Measurements from ENCODE around the gene SLC45A2. TPM values are rescaled to one million over a fixed set of nuclear protein-coding genes. Genes with fewer than 3 reads are reported as not detected.

Gene SLC45A2
- total RNA-seq, 1 experiment from 2014 or later: not detected

GRCh38 chr5:33901156-33901555, 83.3 kb downstream of the SLC45A2 start:
- H3T11ph ChIP-seq (ENCODE audit: low read length): no peak overlapping the region
- H3K4me2 ChIP-seq (ENCODE audit: insufficient read depth, insufficient read length, low read length): no peak overlapping the region
- no peaks in the 10 kb centered on the region for H4K20me1 ChIP-seq (ENCODE audit: control insufficient read depth, insufficient read depth, insufficient read length)
- Mint-ChIP-seq H3K4me1 (0 out of 4 replicates have a peak, but pooled peaks cover 2 to 3% of the 10 kb centered on the region in 2 experiments), H3K9me3 (peaks cover 16 to 19% of the 10 kb centered on the region in 2 experiments), H3K27ac (no peak overlapping the region), H3K36me3 (ENCODE audit: insufficient read depth in 1 of 3, low read depth in 3 of 3) (peaks cover 4 to 21% (median 7%) of the 10 kb centered on the region in 3 experiments), H3K27me3 (ENCODE audit: low read depth) (peaks cover 8% of the 10 kb centered on the region), H3K4me3 (no peak overlapping the region)
- no peak overlapping the region for H4K5ac ChIP-seq (ENCODE audit: insufficient read length, low read depth, low read length)
- no peaks in the 10 kb centered on the region for H3K9me3 ChIP-seq (ENCODE audit: control insufficient read depth, low read depth, low read length)
- H2AK5ac ChIP-seq (ENCODE audit: insufficient read length, low read length): no peak overlapping the region
- H2BK20ac ChIP-seq (ENCODE audit: low read depth, low read length, poor library complexity, severe bottlenecking): no peak overlapping the region
- H3K23ac ChIP-seq (ENCODE audit: insufficient read length, low read depth, low read length): no peak overlapping the region
- H3K4me1 ChIP-seq (ENCODE audit: insufficient read depth, low read length): no peaks in the 10 kb centered on the region
- no peak overlapping the region for H4K91ac ChIP-seq (ENCODE audit: insufficient read length, low read depth, low read length)
- H3K27ac ChIP-seq (ENCODE audit: insufficient read length, low read depth, low read length): no peak overlapping the region
- H3K23me2 ChIP-seq (ENCODE audit: insufficient read length, low read depth, low read length, poor library complexity, severe bottlenecking): no peaks in the 10 kb centered on the region
- no peak overlapping the region for H3K56ac ChIP-seq (ENCODE audit: insufficient read length, low read depth, low read length)
- DNase-seq: no peak
- no peak overlapping the region for H2BK15ac ChIP-seq (ENCODE audit: low read depth, low read length)
- no peaks in the 10 kb centered on the region for H3K79me1 ChIP-seq (ENCODE audit: insufficient read depth, low read depth, low read length, poor library complexity, severe bottlenecking)
- no peak overlapping the region for H3K14ac ChIP-seq (ENCODE audit: insufficient read depth, low read length)
- H3K9ac ChIP-seq (ENCODE audit: extremely low read depth, insufficient read length, low read length): no peak overlapping the region
- no peak overlapping the region for H3K4ac ChIP-seq (ENCODE audit: low read depth, low read length)
- H3K27me3 ChIP-seq (ENCODE audit: insufficient read depth, low read length): no peaks in the 10 kb centered on the region
- no peak overlapping the region for H3K18ac ChIP-seq (ENCODE audit: insufficient read length, low read depth, low read length)
- no peak for TF ChIP-seq CTCF (conservative IDR thresholded peaks at IDR 0.05)
- H4K8ac ChIP-seq (replicated peaks; ENCODE audit: insufficient read length, low read depth, low read length): no peak overlapping the region
- no peak overlapping the region for H2AFZ ChIP-seq (ENCODE audit: low read length)
- no peaks in the 10 kb centered on the region for H3K79me2 ChIP-seq (ENCODE audit: insufficient read depth, low read length)
- WGBS (ENCODE audit: extremely low coverage, insufficient read length, low lambda C conversion rate): no CpG with 5 or more reads among the region's 1 CpG
- H2BK12ac ChIP-seq (ENCODE audit: insufficient read length, low read depth, low read length): no peak overlapping the region
- no peak overlapping the region for H2BK5ac ChIP-seq (ENCODE audit: insufficient read length, low read length)
- H2BK120ac ChIP-seq (ENCODE audit: low read depth, low read length, poor library complexity, severe bottlenecking): no peak overlapping the region

Other genes starting within 250 kb of the SLC45A2 start
- 5.2 and 6.2 TPM in 2 replicates for gene ADAMTS12, start 92.7 kb downstream of the SLC45A2 start, total RNA-seq (2021)
- not detected in 2 replicates for gene RXFP3, start 48.3 kb downstream of the SLC45A2 start, total RNA-seq (2021)
- gene AMACR, start 23.4 kb upstream of the SLC45A2 start, total RNA-seq (2021): 8.2 and 9.7 TPM in 2 replicates
- 1.1 TPM in 2 replicates for gene C1QTNF3, start 58.5 kb upstream of the SLC45A2 start, total RNA-seq (2021)